Activated T-cell treated with anti-CD3 and anti-CD28 coated beads, Interleukin-2, amount 50 U/mL, for 4 hours (primary cell): Measurements from ENCODE around the gene PRICKLE2. TPM values are rescaled to one million over a fixed set of nuclear protein-coding genes. Genes with fewer than 3 reads are reported as not detected.

Source experiments
- total RNA-seq, 3 donors: library from RNA; stranded (reverse); gene quantifications; one replicate each; pipeline ENCODE4 v1.2.1, GENCODE V29; 2021

Gene PRICKLE2
- total RNA-seq, 3 donors from 2014 or later: not detected

Other genes starting within 250 kb of the PRICKLE2 start
- gene PSMD6, start 202.0 kb downstream of the PRICKLE2 start, total RNA-seq: 100 to 1,000 TPM; 198 to 222 (median 214) TPM